Left lobe of liver (tissue), 2 donors: ENCODE data around the gene MEG3. TPM values are rescaled to one million over a fixed set of nuclear protein-coding genes. Genes with fewer than 3 reads are reported as not detected.

Experiments used
- ATAC-seq: fragments of 200-7000 bp; cut with Tn5 transposase; one replicate; pipeline ENCODE4 v1.9.1; 2020; ENCODE audit warnings: mild to moderate bottlenecking, moderate library complexity
- DNase-seq: peaks from one replicate; pipeline ENCODE4 v3.0.0-alpha.2; 2020; ENCODE audit warnings: low spot score
- total RNA-seq: library from RNA; stranded (reverse); gene quantifications from one replicate; pipeline ENCODE4 v1.2.1, GENCODE V29; 2021
- donor health status: DM: no; HTN: no; CAD: no; lungs with moderate emphysema.
- donor health status: DM: no; HTN: yes; CAD: no.

MEG3 gene
- total RNA-seq = 26.7 TPM

- ATAC-seq (peak; percentile 49), DNase-seq (no peak)
These were observed at the start of gene MEG3 for GRCh38 chr14:100825713-100826331. TSS of gene MEG3 (plus strand) at chr14:100826118.

- no peak for ATAC-seq
- no peak for DNase-seq
These were observed 49.1 kb upstream of the MEG3 start for GRCh38 chr14:100776681-100777365.

GRCh38 chr14:100777366-100777817, 48.5 kb upstream of the MEG3 start:
- ATAC-seq = no peak
- DNase-seq = no peak

- DNase-seq = no peak
- no peak for ATAC-seq
These were observed 47.9 kb upstream of the MEG3 start for GRCh38 chr14:100777818-100778525.

- ATAC-seq = no peak
- DNase-seq = no peak
These were observed 47.4 kb upstream of the MEG3 start for GRCh38 chr14:100778526-100778882.

GRCh38 chr14:100778951-100779690, 46.8 kb upstream of the MEG3 start:
- ATAC-seq = no peak
- no peak for DNase-seq

- DNase-seq = peak; percentile 30
- no peak for ATAC-seq
These were observed 46.2 kb upstream of the MEG3 start for GRCh38 chr14:100779691-100780080.

- DNase-seq (peak; percentile 26), ATAC-seq (no peak)
These were observed 45.7 kb upstream of the MEG3 start for GRCh38 chr14:100780246-100780645.

- DNase-seq = peak; percentile 30
These were observed 45.1 kb upstream of the MEG3 start for GRCh38 chr14:100780646-100781355.

GRCh38 chr14:100781952-100782351, 44.0 kb upstream of the MEG3 start:
- no peak for ATAC-seq
- no peak for DNase-seq

More at GRCh38 chr14:100780646-100781355, 45.1 kb upstream of the MEG3 start:
- no peak for ATAC-seq

GRCh38 chr14:100782516-100783320, 43.2 kb upstream of the MEG3 start:
- no peak for DNase-seq
- ATAC-seq = no peak

- ATAC-seq (no peak), DNase-seq (no peak)
These were observed 42.1 kb upstream of the MEG3 start for GRCh38 chr14:100783630-100784370.

- no peak for ATAC-seq
- DNase-seq = no peak
These were observed 41.2 kb upstream of the MEG3 start for GRCh38 chr14:100784523-100785337.

- DNase-seq (no peak), ATAC-seq (no peak)
These were observed 40.6 kb upstream of the MEG3 start for GRCh38 chr14:100785338-100785615.

GRCh38 chr14:100785626-100786025, 40.3 kb upstream of the MEG3 start:
- DNase-seq (no peak), ATAC-seq (no peak)

- ATAC-seq (no peak), DNase-seq (no peak)
These were observed 39.8 kb upstream of the MEG3 start for GRCh38 chr14:100786131-100786530.

GRCh38 chr14:100786576-100787219, 39.2 kb upstream of the MEG3 start:
- no peak for ATAC-seq
- no peak for DNase-seq

- DNase-seq = no peak
These were observed 38.3 kb upstream of the MEG3 start for GRCh38 chr14:100787659-100788058.

More at GRCh38 chr14:100787659-100788058, 38.3 kb upstream of the MEG3 start:
- ATAC-seq = no peak
